ENCODE results near the gene MAD2L2.

The MAD2L2 gene

GRCh38 chr1:11725616-11726015, 44.7 kb upstream of the MAD2L2 start:
- no peaks in the 10 kb centered on the region for H3K9me3 ChIP-seq (ENCODE audit: low read length)
- no peaks in the 10 kb centered on the region for H3K27me3 ChIP-seq (ENCODE audit: insufficient read depth, low read length)
- no peak overlapping the region for H3K9ac ChIP-seq (ENCODE audit: low read length)
- TF ChIP-seq EZH2 (IDR thresholded peaks at IDR 0.05; ENCODE audit: borderline replicate concordance, low read length) (no peak), CTCF (IDR thresholded peaks at IDR 0.05; ENCODE audit: low read length) (no peak)
- no peaks in the 10 kb centered on the region for H3K79me2 ChIP-seq (ENCODE audit: insufficient read depth, low read length)
- H2AFZ ChIP-seq (ENCODE audit: low read length) = no peak overlapping the region
- H3K4me3 ChIP-seq (ENCODE audit: low read depth, low read length, poor library complexity, severe bottlenecking) = no peak overlapping the region
- H3K27ac ChIP-seq (ENCODE audit: low read depth, low read length, poor library complexity, severe bottlenecking) = no peak overlapping the region
- peaks cover 11% of the 10 kb centered on the region for H3K4me1 ChIP-seq (ENCODE audit: insufficient read depth, low read length, severe bottlenecking)
- no peaks in the 10 kb centered on the region for H3K36me3 ChIP-seq (ENCODE audit: insufficient read depth, low read length)
- H3K9me2 ChIP-seq (ENCODE audit: low read depth, low read length) = no peaks in the 10 kb centered on the region
- H3K4me2 ChIP-seq (ENCODE audit: low read length) = no peak overlapping the region
- no peaks in the 10 kb centered on the region for H4K20me1 ChIP-seq (ENCODE audit: insufficient read depth, low read length)
- no peaks in the 10 kb centered on the region for H3F3A ChIP-seq (ENCODE audit: insufficient read depth, low read length)

DNA sequence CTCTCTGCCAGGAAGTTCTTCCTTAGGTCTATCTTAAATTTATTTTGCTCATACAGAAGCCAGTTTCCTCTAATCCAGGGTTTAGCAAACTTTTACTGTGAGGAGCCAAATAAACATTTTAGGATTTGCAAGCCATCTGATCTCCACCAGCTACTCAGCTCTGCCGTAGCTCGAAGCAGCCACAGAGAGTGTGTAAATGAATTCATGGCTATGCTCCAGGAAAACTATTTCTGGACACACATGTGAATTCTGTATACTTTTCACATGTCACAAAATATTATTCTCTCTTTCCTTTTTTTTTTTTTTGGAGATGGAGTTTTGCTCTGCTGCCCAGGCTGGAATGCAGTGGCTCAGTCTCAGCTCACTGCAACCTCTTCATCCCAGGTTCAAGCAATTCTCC, 41.6 kb upstream of the MAD2L2 start:
- H3F3A ChIP-seq (ENCODE audit: insufficient read depth, low read length) = no peaks in the 10 kb centered on the region
- no peak overlapping the region for H3K27ac ChIP-seq (ENCODE audit: low read depth, low read length, poor library complexity, severe bottlenecking)
- H3K36me3 ChIP-seq (ENCODE audit: insufficient read depth, low read length) = no peaks in the 10 kb centered on the region

DNA sequence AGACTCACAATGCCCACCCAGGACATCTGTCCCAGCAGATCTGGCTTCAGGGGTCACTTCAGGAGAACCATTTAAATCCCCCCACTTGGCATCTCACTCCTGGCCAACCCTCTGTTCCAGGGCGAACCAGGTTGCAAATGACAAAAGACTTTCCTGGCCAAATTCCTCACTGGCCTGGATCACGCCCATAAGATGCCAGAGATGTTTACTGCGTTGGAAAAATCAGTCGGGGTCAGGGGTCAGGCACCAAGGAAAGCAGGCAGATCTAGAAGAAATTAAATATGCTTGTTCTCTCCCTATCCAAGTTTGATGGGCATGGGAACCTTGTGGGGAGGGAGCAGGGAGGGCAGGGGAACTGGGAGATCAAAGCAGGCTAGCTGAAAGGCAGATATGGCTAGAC, 40.4 kb upstream of the MAD2L2 start:
- Histone ChIP-seq H3K9ac (ENCODE audit: low read length) (no peak overlapping the region), H3K4me1 (ENCODE audit: insufficient read depth, low read length, severe bottlenecking) (peaks cover 12% of the 10 kb centered on the region), H3K4me3 (ENCODE audit: low read depth, low read length, poor library complexity, severe bottlenecking) (no peak overlapping the region), H3K36me3 (ENCODE audit: insufficient read depth, low read length) (no peaks in the 10 kb centered on the region), H3K4me2 (ENCODE audit: low read length) (no peak overlapping the region), H3K9me3 (ENCODE audit: low read length) (no peaks in the 10 kb centered on the region), H3F3A (ENCODE audit: insufficient read depth, low read length) (no peaks in the 10 kb centered on the region), H2AFZ (ENCODE audit: low read length) (no peak overlapping the region), H3K79me2 (ENCODE audit: insufficient read depth, low read length) (no peaks in the 10 kb centered on the region), H4K20me1 (ENCODE audit: insufficient read depth, low read length) (no peaks in the 10 kb centered on the region), H3K9me2 (ENCODE audit: low read depth, low read length) (no peaks in the 10 kb centered on the region), H3K27ac (ENCODE audit: low read depth, low read length, poor library complexity, severe bottlenecking) (no peak overlapping the region), H3K27me3 (ENCODE audit: insufficient read depth, low read length) (no peaks in the 10 kb centered on the region)
- TF ChIP-seq CTCF (IDR thresholded peaks at IDR 0.05; ENCODE audit: low read length) = no peak
- TF ChIP-seq EZH2 (IDR thresholded peaks at IDR 0.05; ENCODE audit: borderline replicate concordance, low read length) = no peak

More for the DNA sequence above, 41.6 kb upstream of the MAD2L2 start:
- no peaks in the 10 kb centered on the region for H3K9me3 ChIP-seq (ENCODE audit: low read length)
- H3K9ac ChIP-seq (ENCODE audit: low read length) = no peak overlapping the region
- no peaks in the 10 kb centered on the region for H3K27me3 ChIP-seq (ENCODE audit: insufficient read depth, low read length)
- H3K79me2 ChIP-seq (ENCODE audit: insufficient read depth, low read length) = no peaks in the 10 kb centered on the region
- H3K4me1 ChIP-seq (ENCODE audit: insufficient read depth, low read length, severe bottlenecking) = peaks cover 12% of the 10 kb centered on the region
- H3K4me2 ChIP-seq (ENCODE audit: low read length) = no peak overlapping the region
- TF ChIP-seq CTCF (IDR thresholded peaks at IDR 0.05; ENCODE audit: low read length) (no peak), EZH2 (IDR thresholded peaks at IDR 0.05; ENCODE audit: borderline replicate concordance, low read length) (no peak)
- no peak overlapping the region for H3K4me3 ChIP-seq (ENCODE audit: low read depth, low read length, poor library complexity, severe bottlenecking)
- H4K20me1 ChIP-seq (ENCODE audit: insufficient read depth, low read length) = no peaks in the 10 kb centered on the region
- no peaks in the 10 kb centered on the region for H3K9me2 ChIP-seq (ENCODE audit: low read depth, low read length)
- H2AFZ ChIP-seq (ENCODE audit: low read length) = no peak overlapping the region

Data from OCI-LY1 (cell line).